Stimulated activated CD8-positive, alpha-beta memory T cell treated with anti-CD3 and anti-CD28 coated beads, Interleukin-4, amount 100 ng/mL, for 4 hours (primary cell): ENCODE measurements around the gene TRMT1.

Experiments
- DNase-seq, 2 donors: peaks; one replicate each; pipeline ENCODE4 v3.0.0-alpha.2; 2020; ENCODE audit warnings: low read depth in 2 of 2, low spot score in 1 of 2

TRMT1 gene

DNA sequence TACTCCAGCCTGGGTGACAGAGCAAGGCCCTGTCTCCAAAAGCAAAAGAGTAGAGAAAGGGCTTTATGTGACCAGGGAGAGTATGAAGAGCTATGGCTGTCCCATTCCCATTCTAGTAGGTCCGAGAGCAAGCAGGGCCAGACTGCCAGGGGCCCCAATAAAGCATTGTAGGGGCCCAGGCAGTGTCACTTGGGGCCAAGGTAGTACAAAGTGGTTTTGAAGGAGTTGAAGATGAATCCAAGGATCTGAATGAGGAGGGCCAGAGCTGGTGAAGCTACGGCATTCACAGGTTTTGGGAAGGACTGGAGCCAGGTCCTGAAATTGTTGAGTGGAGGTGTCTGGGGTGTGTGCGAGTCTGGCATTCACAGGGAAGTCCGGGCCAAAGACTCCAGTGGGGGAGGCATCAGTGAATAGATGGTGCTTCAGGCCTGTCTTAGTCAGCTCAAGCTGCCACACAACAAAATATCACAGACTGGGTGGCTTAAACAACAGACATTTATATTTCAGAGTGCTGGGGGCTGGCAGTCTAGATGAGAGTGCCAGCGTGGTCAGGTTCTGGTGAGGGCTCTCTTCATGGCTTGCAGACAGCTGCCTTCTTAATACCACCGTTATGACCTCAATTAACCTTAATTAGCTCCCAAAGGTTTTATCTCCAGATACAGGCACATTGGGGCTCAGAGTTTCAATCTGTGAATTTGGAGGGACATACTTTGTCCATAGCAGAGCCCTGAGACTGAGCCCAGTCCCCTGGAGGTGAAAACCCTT is 11.5 kb upstream of the TRMT1 start:
- no peak for DNase-seq

DNA sequence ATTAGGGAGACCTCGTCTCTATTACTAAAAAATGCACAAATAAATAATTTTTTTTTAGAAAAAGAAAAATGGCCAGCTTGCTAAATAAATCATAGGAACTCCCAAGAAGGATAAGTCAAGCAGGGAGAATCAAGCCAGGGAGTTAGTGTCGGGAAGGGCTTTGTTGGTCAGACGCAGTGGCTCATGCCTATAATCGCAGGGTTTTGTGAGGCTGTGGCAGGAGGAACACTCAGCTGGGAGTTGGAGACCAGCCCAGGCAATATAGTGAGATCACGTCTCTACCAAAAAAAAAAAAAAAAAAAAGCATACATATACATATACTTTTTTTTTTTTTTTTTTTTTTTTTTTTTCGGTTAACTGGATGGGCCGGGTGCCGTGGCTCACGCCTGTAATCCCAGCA is 10.5 kb upstream of the TRMT1 start:
- no peak for DNase-seq

DNA sequence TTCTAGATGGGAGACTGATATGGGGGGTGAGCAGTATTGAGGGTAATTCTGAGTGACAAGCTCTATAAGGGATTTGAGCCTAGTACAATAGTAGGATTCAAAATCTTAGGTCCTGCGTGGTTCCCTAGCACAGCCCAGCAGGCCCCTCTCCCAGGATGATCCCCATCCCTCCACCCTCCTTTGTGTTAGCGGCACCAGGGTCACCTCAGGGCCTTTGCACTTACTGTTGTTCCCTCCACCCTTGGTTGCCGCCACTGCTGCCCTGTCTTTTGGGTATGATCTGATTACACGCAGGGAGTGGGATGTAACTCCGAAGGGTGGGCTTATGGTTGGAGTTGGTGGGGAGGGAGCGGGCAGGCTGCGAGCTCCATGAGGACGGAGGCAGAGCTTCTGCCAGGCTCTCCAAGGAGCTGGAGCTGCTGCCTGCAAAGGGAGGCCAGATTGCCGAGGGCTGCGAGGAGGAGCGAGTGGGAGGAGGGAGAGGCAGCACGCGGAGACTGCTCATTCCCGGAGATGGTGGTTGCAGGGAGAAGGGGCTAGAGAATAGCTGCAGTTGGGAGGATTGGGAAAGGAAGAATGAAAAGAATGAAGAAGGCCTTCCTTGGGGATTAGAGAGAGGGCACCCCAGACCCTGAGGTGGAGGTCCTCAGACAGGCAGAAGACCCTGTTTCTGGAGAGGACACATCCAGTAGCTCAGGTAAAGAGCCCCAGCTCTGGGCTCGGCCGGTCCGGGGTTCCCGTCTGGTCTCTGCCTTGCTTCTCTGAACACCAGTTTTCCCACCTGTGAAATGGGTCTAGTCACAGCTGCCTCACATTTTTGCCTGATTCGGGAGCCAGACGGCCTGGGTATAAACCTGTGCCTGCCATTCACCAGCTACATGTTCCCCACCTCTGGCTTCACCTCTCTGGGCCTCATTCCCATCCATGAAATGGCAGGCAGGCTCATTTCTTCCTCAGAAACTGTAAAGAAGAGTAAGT is 6.7 kb upstream of the TRMT1 start:
- DNase-seq: no peak

DNA sequence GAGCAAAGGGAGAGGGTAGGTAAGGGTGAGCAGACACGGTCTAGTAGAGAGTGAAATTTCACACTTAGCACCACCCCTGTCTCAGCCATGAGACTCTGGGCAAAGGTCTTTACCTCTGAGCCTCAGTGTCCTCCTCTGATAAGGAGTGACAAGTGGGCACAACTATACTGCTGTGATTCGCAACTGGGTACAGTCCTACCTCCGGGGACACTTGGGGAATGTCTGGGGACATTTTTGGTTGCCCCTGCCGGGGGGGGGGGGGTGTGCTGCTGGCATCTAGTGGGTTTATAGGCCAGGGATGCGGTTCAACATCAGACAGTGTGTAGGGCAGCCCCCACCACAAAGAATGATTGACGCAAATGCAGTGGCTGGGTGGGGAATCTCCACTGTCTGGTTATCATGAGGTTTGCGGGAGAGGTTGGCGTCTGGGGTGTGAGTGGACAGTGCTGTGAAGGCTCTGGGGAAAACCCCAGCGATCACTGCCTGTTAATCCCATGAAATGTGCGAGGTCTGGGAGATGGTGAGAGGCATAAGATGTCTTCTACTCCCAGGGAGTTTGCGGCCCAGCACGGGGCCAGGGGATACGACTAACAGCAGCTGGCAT is 5.8 kb upstream of the TRMT1 start:
- no peak for DNase-seq

DNA sequence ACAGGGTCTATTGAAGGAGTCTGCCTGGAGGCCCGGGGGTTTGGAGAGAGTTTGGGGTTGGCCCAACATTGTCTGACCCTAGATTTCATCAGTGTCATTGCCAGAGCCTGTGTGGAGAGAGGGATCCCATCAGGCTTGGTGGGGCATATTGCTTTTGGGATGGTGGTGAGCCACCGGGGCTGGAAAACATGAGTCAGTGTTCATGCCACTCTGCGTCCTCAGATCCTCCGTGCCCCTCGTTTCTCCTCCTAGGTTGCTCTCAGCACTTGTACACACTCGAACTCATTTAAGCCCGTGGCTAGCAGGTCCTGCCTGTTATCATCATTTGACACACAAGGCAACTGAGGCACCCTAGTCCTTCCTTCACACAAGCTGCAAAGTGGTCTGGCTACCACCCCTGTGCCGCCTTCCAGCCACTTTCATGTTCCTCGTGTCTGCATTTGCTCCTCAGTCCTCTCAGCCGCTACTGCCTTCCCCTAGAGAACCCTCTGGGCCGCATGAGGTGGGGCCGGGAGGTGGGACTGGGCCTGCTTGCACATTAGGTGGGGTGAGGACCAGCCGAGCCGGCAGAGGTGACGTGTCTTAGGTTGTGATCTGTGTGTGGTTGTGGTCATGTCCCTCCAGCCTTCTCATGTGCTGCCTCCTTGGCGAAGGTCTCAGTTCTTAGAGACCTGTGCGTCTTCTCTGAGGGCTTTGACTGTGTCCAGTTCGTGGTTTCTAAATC is 5.2 kb upstream of the TRMT1 start:
- DNase-seq: no peak

- no peak for DNase-seq
Observed at GRCh38 chr19:13120817-13121216, 4.3 kb upstream of the TRMT1 start.

- no peak for DNase-seq
Observed at GRCh38 chr19:13120031-13120430, 3.5 kb upstream of the TRMT1 start.

DNA sequence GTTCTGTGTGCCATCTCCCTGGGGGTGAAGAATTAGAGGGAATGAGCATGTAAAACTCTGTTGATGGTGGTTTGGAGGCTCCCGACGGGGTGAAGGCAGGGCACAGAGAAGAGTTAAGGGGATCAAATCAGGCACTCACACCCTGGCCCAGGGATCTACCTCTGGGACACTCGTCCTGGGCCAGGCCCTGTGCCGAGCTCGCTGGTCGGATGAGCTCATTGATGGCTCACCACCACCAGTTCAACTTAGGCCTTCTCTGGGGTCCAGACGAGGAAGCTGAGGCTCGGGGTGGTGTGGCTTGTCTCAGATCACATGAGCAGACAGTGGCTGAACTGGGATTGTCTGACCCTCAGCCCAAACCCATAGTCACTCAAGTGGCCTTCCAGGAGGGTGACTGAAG is 3.1 kb upstream of the TRMT1 start:
- no peak for DNase-seq

DNA sequence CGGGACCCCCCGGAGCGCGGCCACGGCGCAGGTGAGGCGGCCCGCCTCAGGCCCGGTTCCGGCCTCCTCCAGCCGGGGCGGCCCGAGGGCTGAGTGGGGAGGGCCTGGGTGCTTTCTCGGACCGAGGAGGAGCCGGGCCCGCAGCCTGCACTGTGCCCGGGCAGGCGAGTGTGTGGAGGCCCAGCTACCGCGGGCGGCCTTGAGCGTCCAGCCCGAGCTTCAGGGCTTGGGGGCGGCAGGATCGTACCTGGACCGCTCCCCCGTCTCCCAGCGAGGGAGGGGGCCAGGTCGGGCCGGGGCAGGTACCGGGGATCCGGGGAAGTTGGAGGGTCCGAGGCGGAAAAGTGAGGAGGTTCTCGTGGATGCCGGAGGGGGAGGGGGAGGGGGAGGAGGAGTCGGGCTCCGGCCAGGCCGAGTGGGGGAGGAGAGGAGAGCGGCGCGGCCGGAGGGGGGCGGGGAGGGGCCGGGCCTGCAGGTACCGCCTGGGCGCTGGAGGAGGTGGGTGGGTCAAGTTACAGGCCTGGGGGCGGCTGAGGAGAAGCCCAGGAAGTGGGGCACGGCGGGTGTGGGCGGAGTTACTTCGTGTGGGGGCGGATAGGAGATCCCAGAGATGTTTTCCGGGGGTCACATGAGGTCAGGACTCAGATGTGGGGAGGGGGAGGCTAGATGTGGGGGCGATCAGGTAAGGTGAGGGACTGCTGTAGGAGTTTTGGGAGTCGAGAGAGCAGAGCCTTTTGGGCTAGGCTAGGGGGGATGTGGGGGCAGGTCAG is 2.1 kb upstream of the TRMT1 start:
- peak in 1 of 2 donors; percentile 46 for DNase-seq

DNA sequence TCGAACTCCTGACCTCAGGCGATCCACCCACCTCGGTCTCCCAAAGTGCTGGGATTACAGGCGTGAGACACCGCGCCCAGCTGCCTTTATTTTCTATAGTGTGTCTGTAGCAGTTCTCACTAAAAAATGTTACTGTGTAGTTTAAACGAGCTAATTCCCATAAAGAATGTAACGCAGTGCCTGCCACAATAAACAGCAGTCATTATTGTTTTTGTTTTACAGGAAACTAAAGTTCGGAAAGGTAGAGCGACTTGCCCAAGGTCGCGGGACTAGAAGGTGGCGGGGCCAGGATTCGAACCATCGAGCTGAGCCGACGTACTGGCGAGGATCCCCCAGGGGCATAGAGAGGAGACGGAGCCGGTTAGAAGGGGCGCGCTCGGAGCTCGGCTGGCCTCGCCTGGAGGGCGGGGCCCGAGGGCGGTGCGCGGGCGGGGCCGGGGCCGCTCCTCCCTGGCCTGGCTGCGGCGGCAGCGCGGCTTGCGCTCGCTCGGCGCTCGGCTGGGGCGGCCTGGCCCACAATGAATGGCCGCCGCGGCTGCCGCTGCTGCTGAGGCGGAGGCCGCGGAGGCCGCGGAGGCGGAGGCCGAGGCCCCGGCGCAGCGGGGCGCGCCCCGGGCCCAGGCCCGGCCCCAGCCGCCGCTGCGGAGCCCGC is 1.4 kb upstream of the TRMT1 start, which contains the start of gene NACC1:
NACC1 (plus strand) TSS at position 493 of the 652 bp plus-strand sequence. CDS start 16,944 bp downstream, outside the sequence.
- DNase-seq: peak; percentile 65 to 81

DNA sequence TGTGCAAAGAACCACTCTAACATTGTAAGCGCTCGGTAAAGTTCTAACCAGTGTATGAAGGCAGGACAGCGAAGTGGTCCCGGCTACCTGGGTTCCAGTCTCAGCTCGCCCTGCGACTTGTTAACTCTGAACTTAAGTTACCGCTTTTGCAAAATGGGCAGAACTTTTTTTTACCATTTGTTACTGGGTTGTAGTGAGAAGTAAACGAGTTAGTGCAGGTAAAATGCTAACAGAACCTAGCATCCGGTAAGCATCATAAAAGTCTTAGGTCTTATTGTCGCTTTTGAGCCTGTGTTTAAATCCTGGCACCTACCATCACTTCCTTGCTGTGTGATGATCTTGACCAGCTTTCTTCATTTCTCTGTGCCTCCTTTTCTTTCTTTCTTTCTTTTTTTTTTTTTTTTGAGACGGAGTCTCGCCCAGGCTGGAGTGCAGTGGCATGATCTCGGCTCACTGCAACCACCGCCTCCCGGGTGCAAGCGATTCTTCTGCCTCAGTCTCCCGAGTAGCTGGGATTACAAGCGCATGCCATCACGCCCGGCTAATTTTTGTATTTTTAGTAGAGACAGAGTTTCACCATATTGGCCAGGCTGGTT is 734 bp upstream of the TRMT1 start:
- no peak for DNase-seq

- no peak for DNase-seq
Observed at GRCh38 chr19:13115936-13116281, 631 bp downstream of the TRMT1 start.

DNA sequence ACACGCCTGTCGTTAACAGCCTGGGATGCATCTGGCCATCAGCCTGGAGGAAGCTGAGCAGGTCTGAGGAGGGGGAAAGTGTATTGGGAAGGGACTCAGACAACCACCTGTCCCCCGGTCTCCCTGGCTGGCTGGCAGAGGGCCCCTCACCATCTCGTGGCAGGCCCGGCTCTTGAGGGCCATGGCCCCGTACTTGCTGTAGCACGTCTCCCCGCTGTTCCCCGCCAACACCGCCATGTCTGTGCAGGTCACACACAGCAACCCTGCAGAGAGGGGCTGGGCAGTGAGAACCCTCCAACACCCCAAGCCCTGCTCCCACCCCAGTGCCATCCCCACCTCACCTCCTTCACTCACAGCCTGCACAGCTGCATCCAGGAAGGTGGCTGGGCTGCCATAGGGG is 4.0 kb downstream of the TRMT1 start:
- no peak for DNase-seq

GRCh38 chr19:13110099-13110610 is 6.4 kb downstream of the TRMT1 start:
- DNase-seq: no peak

GRCh38 chr19:13109361-13110098 is 7.0 kb downstream of the TRMT1 start:
- DNase-seq: no peak

- DNase-seq: no peak
Observed at GRCh38 chr19:13104848-13105711, 11.5 kb downstream of the TRMT1 start.

DNA sequence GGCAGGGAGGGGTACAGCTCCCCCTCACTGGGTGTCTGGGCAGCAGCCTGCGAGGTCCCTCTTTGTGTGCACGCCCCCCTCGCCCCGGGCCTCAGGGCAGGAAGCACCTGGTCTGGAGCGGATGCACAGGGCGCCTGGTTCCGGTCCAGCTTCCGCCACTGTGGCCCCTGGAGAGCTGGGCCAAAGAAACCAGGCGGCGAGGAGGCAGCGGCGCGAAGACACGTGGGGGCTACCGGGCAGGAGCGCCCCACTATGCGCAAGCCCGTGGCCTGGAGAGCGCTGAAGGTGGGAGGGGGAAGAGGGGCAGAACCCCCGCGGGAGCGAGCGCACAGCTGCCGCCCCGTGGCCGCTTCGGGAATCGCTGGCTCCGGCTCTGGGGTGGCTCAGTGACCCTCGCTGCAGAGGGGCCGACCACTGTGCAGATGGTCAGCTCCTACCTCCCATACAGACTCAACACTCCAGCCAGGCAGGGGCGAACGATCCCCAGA is 12.1 kb downstream of the TRMT1 start:
- no peak for DNase-seq
